Activated CD8-positive, alpha-beta T cell treated with anti-CD3 and anti-CD28 coated beads for 36 hours (primary cell): ENCODE results near the gene NPTXR. TPM values are rescaled to one million over a fixed set of nuclear protein-coding genes. Genes with fewer than 3 reads are reported as not detected.
"Not testable (repeated sequence)": the region's sequence is repeated elsewhere in the genome, so short reads cannot be mapped to it uniquely, and the experiment has no call there.

Experiments used
- ATAC-seq: fragments of 200-7000 bp; cut with Tn5 transposase; one replicate; pipeline ENCODE4 v1.10.0; 2021; ENCODE audit warnings: mild to moderate bottlenecking, moderate library complexity
- CTCF ChIA-PET: fragments of 350-600 bp; sonication (Branson Sonifier 250); formaldehyde crosslinking; loops from one replicate; lab custom pipeline; 2021; ENCODE audit warnings: antibody characterized with exemption; lab: Charles Lee
- POLR2A ChIA-PET: fragments of 350-600 bp; sonication (Branson Sonifier 250); formaldehyde crosslinking; loops from one replicate; lab custom pipeline; 2021; ENCODE audit warnings: antibody characterized with exemption; lab: Charles Lee
- DNase-seq: peaks from one replicate; pipeline ENCODE4 v3.0.0-alpha.2; 2020
- H3K27ac Mint-ChIP-seq: one replicate; pipeline ENCODE4 v1.8.0; 2021; ENCODE audit warnings: mild to moderate bottlenecking, mixed read lengths
- H3K27me3 Mint-ChIP-seq: one replicate; pipeline ENCODE4 v1.8.0; 2021; ENCODE audit warnings: mixed read lengths
- H3K36me3 Mint-ChIP-seq: one replicate; pipeline ENCODE4 v1.8.0; 2021; ENCODE audit warnings: low read depth, mixed read lengths
- H3K4me1 Mint-ChIP-seq: one replicate; pipeline ENCODE4 v1.8.0; 2021; ENCODE audit warnings: low read depth, mixed read lengths
- H3K4me3 Mint-ChIP-seq: one replicate; pipeline ENCODE4 v1.8.0; 2021; ENCODE audit warnings: mild to moderate bottlenecking, moderate library complexity, mixed read lengths
- H3K9me3 Mint-ChIP-seq: one replicate; pipeline ENCODE4 v1.8.0; 2021; ENCODE audit warnings: mixed read lengths
- CTCF ChIP-seq: fragments of 200-600 bp; IDR thresholded peaks from one replicate; pipeline ENCODE4 v1.8.0; 2022; ENCODE audit warnings: antibody characterized with exemption, mild to moderate bottlenecking
- intact Hi-C: fragments of 100-400 bp; cut with micrococcal nuclease; formaldehyde crosslinking; loops from one replicate; pipeline ENCODE4 v1.10.0; 2022
- total RNA-seq, 2 experiments: library from RNA; stranded (reverse); gene quantifications; one replicate each; pipeline ENCODE4 v1.2.3, GENCODE V29; 2021

The NPTXR gene
- total RNA-seq, 2 experiments from 2014 or later = 0.69 to 0.83 TPM

- no peak for ATAC-seq
- Mint-ChIP-seq H3K9me3 (no peaks in the 10 kb centered on the region), H3K27ac (no peak overlapping the region), H3K4me3 (no peak overlapping the region), H3K27me3 (no peaks in the 10 kb centered on the region), H3K4me1 (peaks cover 3% of the 10 kb centered on the region), H3K36me3 (no peaks in the 10 kb centered on the region)
- DNase-seq = no peak
- no peak for TF ChIP-seq CTCF
- ChIA-PET CTCF (interaction anchor here (1.0 to 13.2 kb wide), 5 partner anchors 12 to 145 kb away, joined by 3 to 85 read pairs (median 4); partner anchors contain the start of gene CBX6), POLR2A (interaction anchor here (0.6 to 1.6 kb wide), 5 partner anchors 11 to 121 kb away, joined by 3 to 5 read pairs (median 3); partner anchors contain the start of gene NPTXR)
- intact Hi-C loops = no loop called here
Measured at GRCh38 chr22:38858492-38858891, 14.7 kb upstream of the NPTXR start.

GRCh38 chr22:38854476-38854875 lies 10.6 kb upstream of the NPTXR start:
- H3K36me3 Mint-ChIP-seq, H3K4me3 Mint-ChIP-seq, DNase-seq, ATAC-seq, H3K27ac Mint-ChIP-seq, H3K4me1 Mint-ChIP-seq, H3K9me3 Mint-ChIP-seq, H3K27me3 Mint-ChIP-seq, intact Hi-C loops: not testable (repeated sequence)
- ChIA-PET POLR2A (interaction anchor here (1.2 kb wide), 1 partner anchor 9 kb away, joined by 4 read pairs; no protein-coding TSS in a partner anchor), CTCF (interaction anchor here (0.9 to 13.2 kb wide), 3 partner anchors 16 to 85 kb away, joined by 3 to 85 read pairs (median 8); partner anchors contain the start of gene CBX6)

- POLR2A ChIA-PET = interaction anchor here (1.2 kb wide), 1 partner anchor 8 kb away, joined by 4 read pairs; no protein-coding TSS in a partner anchor
- H3K36me3 Mint-ChIP-seq, intact Hi-C loops, ATAC-seq, H3K4me3 Mint-ChIP-seq, H3K27ac Mint-ChIP-seq, H3K4me1 Mint-ChIP-seq, H3K27me3 Mint-ChIP-seq, H3K9me3 Mint-ChIP-seq, DNase-seq: not testable (repeated sequence)
- CTCF ChIA-PET = interaction anchor here (0.9 to 13.2 kb wide), 4 partner anchors 11 to 85 kb away, joined by 3 to 85 read pairs (median 8); partner anchors contain the start of gene CBX6
Measured at GRCh38 chr22:38853883-38854282, 10.1 kb upstream of the NPTXR start.

- no peak overlapping the region for H3K27ac Mint-ChIP-seq
- H3K4me3 Mint-ChIP-seq = no peak overlapping the region
- peaks cover 2% of the 10 kb centered on the region for H3K27me3 Mint-ChIP-seq
- TF ChIP-seq CTCF = no peak
- no peaks in the 10 kb centered on the region for H3K4me1 Mint-ChIP-seq
- ATAC-seq = no peak
- DNase-seq = no peak
- intact Hi-C loops = no loop called here
- H3K36me3 Mint-ChIP-seq = no peaks in the 10 kb centered on the region
- CTCF ChIA-PET = interaction anchor here (1.4 to 13.2 kb wide), 3 partner anchors 10 to 84 kb away, joined by 7 to 85 read pairs (median 8); partner anchors contain the start of gene CBX6
- H3K9me3 Mint-ChIP-seq = no peaks in the 10 kb centered on the region
- POLR2A ChIA-PET = interaction anchor here (0.7 to 1.3 kb wide), 3 partner anchors 8 to 10 kb away, joined by 4 to 5 read pairs (median 4); no protein-coding TSS in a partner anchor
Measured at GRCh38 chr22:38853196-38853651, 9.4 kb upstream of the NPTXR start.

GRCh38 chr22:38852522-38852921 lies 8.7 kb upstream of the NPTXR start:
- ChIA-PET CTCF (interaction anchor here (1.4 to 13.2 kb wide), 3 partner anchors 9 to 83 kb away, joined by 7 to 85 read pairs (median 8); partner anchors contain the start of gene CBX6), POLR2A (interaction anchor here (1.3 kb wide), 1 partner anchor 9 kb away, joined by 5 read pairs; no protein-coding TSS in a partner anchor)
- Mint-ChIP-seq H3K4me3 (no peak overlapping the region), H3K9me3 (no peaks in the 10 kb centered on the region), H3K27me3 (peaks cover 2% of the 10 kb centered on the region), H3K4me1 (no peaks in the 10 kb centered on the region), H3K27ac (no peak overlapping the region), H3K36me3 (no peaks in the 10 kb centered on the region)
- ATAC-seq (no peak), DNase-seq (no peak)
- no peak for TF ChIP-seq CTCF
- intact Hi-C loops = no loop called here
